HT-29 (cell line): ENCODE measurements around the gene PSG2. TPM values are rescaled to one million over a fixed set of nuclear protein-coding genes. Genes with fewer than 3 reads are reported as not detected.
A peak's percentile ranks its signal among the peaks of the same experiment; 100 is the strongest.
"Not testable (repeated sequence)": the region's sequence is repeated elsewhere in the genome, so short reads cannot be mapped to it uniquely, and the experiment has no call there.

Experiments
- DNase-seq: peaks from one replicate; pipeline ENCODE4 v3.0.0-alpha.2; 2015; ENCODE audit warnings: low spot score
- total RNA-seq: library from RNA; depleted of rRNA; stranded (reverse); fragments of >200 nt; shearing (Covaris generic); gene quantifications from 2 replicates; pipeline ENCODE4 v1.2.3, GENCODE V29; 2014; rRNA removed

The PSG2 gene
- total RNA-seq, 1 experiment from 2014 or later = not detected

GRCh38 chr19:43078311-43078710 lies 4.2 kb downstream of the PSG2 start:
- DNase-seq = no peak

- not testable (repeated sequence) for DNase-seq
Measured at GRCh38 chr19:43077881-43078280, 4.6 kb downstream of the PSG2 start.

DNA sequence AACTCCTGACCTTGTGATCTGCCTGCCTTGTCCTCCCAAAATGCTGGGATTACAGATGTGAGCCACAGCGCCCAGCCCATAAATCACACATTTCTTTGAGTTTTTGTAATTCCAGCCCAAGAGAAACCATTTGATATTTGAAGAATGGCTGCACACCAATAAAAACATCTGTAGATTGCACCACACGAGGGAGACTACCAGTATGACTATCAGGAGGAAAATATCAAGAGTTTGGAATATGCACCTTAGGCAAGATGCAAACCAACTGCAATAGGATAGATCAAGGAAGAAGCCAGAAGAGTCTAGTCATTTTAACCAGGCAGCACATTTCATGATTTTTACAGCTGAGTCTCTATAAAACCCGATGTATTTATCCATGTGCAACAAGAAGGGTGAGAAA lies 20.1 kb downstream of the PSG2 start:
- DNase-seq = not testable (repeated sequence)

GRCh38 chr19:43061326-43061725 lies 21.2 kb downstream of the PSG2 start:
- not testable (repeated sequence) for DNase-seq

- DNase-seq = not testable (repeated sequence)
Measured at GRCh38 chr19:43060254-43060653, 22.2 kb downstream of the PSG2 start.

GRCh38 chr19:43059482-43059881 lies 23.0 kb downstream of the PSG2 start:
- not testable (repeated sequence) for DNase-seq

DNA sequence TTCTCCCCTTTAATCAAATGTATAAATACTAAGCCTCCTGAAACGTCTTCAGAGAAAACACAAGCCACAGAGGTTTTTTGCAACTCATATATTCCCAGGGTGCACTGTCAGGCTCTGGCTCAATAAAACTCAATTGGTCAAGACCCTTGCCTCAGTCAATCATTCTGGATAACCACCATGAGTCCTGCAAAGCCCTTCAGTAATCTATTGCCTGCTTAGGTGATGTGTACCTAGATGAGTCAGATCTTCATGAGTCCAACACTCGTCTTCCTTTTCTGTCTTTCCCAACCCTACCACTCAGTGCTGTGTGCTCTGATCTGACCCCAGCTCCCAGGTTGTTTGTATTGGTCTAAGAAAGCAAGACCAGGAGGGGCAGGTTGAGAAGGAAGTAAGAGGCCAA lies 24.1 kb downstream of the PSG2 start:
- DNase-seq = not testable (repeated sequence)

GRCh38 chr19:43047966-43048365 lies 34.5 kb downstream of the PSG2 start:
- DNase-seq = not testable (repeated sequence)

DNA sequence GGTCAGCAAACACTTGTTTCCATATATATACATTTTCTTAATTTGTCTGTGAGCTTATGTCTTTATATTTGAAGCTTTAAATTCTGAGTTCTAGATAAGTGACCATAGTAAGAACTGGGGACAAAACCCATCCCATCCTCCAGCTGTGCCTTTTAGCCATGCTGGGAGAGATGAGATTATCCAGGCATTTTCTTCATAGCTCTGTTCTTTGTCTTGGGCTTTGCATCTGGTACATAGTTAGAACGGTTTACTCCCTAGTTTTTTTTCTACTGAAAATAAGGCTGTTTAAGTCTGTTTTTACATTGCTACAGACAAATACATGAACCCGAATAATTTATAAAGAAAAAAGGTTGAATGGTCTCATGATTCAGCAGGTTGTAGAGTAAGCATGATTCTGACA lies 35.9 kb downstream of the PSG2 start:
- not testable (repeated sequence) for DNase-seq

DNA sequence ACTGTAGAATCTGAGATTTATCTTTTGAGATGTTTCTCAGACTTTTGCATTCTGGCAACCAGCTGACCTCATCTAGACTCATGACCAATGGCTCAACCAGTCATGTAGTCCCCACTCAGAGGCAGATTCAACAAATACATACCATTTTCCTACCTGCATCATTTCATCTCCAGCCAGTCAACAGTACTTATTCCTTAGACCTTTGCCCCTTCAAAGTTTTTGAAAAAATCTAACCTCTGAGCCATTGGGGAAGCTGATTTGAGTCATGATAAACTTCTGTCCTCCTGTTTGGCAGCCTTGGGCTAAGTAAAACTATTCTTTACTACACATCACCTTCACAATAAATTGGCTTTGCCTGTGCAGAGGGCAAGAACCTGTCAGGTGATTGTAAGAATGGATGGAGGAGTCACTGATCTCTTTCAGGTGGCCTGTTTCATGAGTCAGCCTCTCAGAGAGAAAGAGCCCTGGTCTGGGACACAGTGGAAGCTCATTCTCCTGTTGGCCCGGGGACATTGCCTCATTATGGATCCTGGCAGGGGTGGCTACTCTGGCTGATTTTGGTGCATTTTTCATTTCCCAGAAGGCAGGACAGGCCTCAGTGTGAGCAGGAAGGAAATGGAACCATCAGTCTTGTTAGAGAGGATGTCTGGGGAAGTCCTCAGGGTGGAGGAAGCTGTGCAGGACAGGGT lies 38.9 kb downstream of the PSG2 start:
- not testable (repeated sequence) for DNase-seq

DNA sequence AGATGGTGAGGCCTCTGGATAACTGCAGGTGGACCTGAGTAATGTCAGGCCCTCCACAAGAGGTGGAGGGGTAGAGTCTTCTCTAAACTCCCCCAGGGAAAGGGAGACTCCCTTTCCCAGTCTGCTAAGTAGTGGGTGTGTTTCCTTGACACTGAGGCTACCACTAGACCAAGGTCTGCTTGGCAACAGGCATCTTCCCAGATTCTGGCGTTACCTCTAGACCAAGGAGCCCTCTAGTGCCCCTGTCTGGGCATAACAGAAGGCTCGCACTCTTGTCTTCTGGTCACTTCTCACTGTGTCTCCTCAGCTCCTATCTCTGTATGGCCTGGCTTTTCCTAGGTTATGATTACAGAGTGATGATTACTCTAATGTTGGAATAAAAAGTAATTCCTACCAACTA lies 50.9 kb downstream of the PSG2 start:
- peak; percentile 54 for DNase-seq

- peak; percentile 4 for DNase-seq
Measured at GRCh38 chr19:43028866-43029265, 53.6 kb downstream of the PSG2 start.

GRCh38 chr19:43027985-43028384 lies 54.5 kb downstream of the PSG2 start:
- DNase-seq = peak; percentile 23

DNA sequence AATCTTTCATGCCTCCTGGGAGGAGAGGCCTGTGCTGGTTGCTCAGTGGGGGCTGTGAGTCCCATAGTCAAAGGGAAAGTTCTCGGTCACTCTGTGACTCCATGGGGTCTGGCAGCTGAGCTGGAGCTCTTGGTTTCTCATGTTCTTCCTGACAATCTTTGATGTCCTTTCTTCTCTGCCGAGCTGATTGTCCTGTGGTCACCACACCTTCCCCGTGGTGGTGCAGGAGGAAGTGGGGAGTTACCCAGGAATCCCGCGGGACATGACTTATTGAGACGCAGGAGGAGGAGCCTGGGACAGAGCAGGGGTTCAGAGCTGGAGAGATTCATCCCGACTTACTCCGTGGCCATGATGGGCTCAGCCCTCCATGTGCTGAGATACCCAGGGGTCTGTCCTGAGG lies 55.4 kb downstream of the PSG2 start:
- DNase-seq = not testable (repeated sequence)

DNA sequence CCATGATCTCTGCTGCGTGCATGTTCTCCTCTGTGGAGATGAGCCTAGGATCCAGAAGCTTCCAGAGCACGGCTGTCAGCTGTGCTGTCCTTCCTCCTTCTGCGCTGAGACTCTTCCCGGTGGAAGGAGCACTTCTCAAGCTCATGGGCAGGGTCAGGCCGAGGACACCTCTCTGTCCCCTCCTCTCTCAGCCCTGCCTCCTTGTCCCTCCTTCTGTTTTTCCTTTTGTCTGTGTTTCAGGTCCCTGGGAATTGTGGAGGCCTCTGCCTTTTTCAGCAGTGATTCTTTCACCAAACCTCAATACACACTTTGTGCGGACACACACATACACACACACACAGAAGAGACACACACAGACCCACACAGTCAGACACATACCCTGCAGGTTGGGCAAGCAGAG lies 56.1 kb downstream of the PSG2 start, which contains the start of gene PSG11:
Gene PSG11 (minus strand): TSS at position 101 of the 400 bp plus-strand sequence. CDS start 97 bp downstream, at position 4.
- DNase-seq = not testable (repeated sequence)

GRCh38 chr19:43022098-43022497 lies 60.4 kb downstream of the PSG2 start:
- DNase-seq = not testable (repeated sequence)

- DNase-seq = not testable (repeated sequence)
Measured at GRCh38 chr19:43021629-43022028, 60.9 kb downstream of the PSG2 start.

- DNase-seq = peak; percentile 18
Measured at GRCh38 chr19:43019588-43019987, 62.9 kb downstream of the PSG2 start.

Other genes starting within 250 kb of the PSG2 start
- gene PSG1, start 203.0 kb downstream of the PSG2 start, total RNA-seq = not detected in 2 replicates
- not detected in 2 replicates for gene PSG6, start 164.8 kb downstream of the PSG2 start, total RNA-seq
- gene PSG7, start 145.5 kb downstream of the PSG2 start, total RNA-seq = not detected in 2 replicates
- not detected in 2 replicates for gene PSG11, start 56.2 kb downstream of the PSG2 start, total RNA-seq
- not detected in 2 replicates for gene PSG5, start 103.8 kb upstream of the PSG2 start, total RNA-seq
- gene PSG4, start 122.9 kb upstream of the PSG2 start, total RNA-seq = not detected in 2 replicates
- gene PSG9, start 186.8 kb upstream of the PSG2 start, total RNA-seq = not detected in 2 replicates